Fibroblast of upper back skin (primary cell): ENCODE data around the gene TRERF1.
"Not testable (repeated sequence)": the region's sequence is repeated elsewhere in the genome, so short reads cannot be mapped to it uniquely, and the experiment has no call there.

Experiments used
- DNase-seq: peaks from one replicate; pipeline ENCODE4 v3.0.0-alpha.2; 2013

Gene TRERF1

DNA sequence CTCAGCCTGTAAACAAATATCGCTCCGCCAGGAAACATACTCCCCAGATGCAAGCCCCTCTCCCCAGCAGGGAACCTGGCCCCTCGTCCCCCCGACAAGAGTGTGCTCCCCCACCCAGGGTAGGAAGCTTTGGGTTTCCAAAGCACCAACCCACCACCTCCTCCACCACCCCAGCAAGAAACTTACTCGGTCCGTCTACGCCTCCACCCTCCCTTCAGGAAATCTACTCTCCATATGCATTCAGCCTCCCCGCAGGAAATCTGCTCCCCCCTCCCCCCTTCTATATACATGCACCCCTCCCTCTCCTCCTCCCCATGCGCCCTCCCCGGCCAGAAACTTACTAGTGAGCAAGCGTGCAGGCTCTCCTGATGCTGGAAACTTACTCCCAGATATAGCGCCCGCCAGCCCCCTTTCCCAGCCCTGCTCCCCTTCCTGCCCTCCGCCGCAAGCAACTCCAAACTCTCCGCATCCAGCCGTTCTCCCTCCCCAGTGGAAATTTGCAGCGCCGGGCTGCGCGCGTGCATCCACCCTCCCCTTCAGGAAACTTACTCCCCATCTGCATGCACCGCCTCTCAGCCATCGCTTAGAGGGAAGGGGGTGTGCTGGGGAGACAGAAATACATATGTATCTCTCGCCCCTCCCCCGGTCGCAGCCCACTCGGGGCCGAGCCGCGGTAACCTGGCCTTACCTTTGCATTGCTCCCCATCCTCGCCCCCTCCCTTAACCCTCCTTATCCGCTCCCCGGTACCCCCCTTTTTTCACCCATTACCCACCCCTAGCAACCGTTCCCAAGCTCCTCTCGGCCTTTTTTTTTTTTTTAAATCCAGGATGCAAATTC lies at the start of gene TRERF1:
TSS of gene TRERF1 (minus strand) at position 594 of the 838 bp plus-strand sequence. CDS start 182,336 bp downstream, outside the sequence.
- DNase-seq = peak; percentile 84

DNA sequence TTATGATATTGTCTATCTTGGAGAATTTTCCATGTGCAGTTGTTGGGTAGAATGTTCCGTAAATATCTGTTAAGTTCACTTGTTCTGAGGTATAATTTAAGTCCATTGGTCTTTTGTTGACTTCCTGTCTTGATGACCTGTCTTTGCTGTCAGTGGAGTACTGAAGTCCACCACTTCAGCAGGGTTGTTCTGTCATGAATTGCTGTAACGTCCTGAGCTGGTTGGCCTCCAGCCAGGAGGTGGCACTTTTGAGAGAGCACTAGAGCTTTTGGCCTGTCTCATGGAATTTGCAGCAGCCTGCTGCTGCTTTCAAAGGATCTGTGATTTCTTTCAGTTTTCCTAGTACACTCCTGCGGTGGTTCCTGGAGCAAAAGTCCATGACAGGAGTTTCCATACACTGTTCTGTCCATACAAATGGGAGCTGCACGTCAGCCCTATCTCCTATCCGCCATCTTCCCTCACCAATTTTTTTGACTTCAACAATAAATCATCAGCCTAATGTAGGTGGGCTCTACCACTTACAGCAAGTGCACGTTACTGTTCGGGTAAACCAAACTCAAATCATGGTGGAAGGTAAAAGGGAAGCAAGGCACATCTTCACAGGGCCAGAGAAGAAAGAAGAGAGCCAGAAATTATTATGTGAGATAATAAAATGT lies 46.9 kb upstream of the TRERF1 start:
- DNase-seq = no peak

DNA sequence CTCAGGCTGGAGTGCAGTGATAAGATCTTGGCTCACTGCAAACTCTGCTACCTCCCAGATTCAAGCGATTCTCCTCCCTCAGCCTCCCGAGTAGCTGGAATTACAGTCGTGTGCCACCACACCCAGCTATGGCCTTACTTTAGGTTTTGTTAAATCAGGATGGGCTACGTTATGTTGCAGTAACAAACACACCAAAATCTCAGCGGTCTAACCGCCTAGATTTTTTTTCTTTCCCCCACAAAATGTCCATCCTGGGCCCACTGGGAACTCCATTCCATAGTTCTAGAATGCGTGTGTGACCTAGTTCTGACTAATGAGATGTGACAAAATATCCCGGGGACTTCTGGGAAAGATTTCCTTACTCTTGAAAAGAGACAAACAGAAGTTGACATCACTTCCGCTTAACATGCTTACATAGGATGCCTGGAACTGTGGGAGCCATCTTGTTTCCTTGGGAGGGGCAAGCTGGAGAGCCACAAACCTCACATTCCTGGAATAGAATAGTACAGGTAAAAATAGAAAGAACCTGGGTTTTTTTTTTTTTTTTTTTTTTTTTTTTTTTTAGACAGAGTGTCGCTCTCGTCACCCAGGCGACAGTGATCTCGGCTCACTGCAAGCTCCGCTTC lies 42.3 kb upstream of the TRERF1 start:
- no peak for DNase-seq

- no peak for DNase-seq
These were observed 36.4 kb upstream of the TRERF1 start for GRCh38 chr6:42488129-42488528.

- no peak for DNase-seq
These were observed 32.5 kb upstream of the TRERF1 start for GRCh38 chr6:42484261-42484660.

DNA sequence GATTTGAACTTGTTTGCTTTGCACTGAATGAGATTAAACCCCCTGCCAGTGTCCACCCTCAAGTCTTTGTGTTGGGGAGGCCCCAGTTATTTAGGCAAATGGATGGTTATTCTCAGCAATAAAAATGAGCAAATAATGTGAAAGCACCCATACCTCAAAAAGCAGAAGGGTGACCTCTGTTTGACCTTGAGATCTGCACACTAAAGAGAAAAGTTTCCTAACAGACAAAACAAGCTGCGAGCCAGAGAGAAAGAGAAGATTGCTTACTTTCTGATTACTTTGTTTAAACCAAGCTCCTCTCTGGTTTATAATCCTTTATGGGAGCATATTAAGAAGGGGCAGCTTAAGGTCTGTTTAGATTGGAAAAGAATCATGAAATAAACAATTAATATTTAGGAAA lies 30.4 kb upstream of the TRERF1 start:
- DNase-seq = no peak

- DNase-seq = no peak
These were observed 20.0 kb upstream of the TRERF1 start for GRCh38 chr6:42471714-42472113.

GRCh38 chr6:42471142-42471541 lies 19.4 kb upstream of the TRERF1 start:
- DNase-seq = no peak

- no peak for DNase-seq
These were observed 16.5 kb upstream of the TRERF1 start for GRCh38 chr6:42468273-42468672.

DNA sequence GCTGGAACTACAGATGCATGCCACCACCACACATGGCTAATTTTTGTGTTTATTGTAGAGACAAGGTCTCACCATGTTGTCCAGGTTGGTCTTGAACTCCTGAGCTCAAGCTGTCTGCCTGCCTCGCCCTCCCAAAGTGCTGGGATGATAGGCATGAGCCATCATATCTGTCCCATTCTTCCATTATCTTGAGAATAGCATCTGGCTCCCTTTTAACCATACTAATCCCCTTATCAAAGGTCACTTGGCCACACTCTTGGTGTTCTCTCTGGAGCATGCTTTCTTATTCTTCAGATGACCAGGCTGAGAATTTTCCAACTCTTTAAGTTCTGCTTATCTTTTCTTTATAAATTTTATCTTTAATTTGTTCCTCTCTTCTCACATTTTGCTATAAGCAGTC lies 15.9 kb upstream of the TRERF1 start:
- DNase-seq = no peak

GRCh38 chr6:42466470-42466869 lies 14.7 kb upstream of the TRERF1 start:
- DNase-seq = not testable (repeated sequence)

- no peak for DNase-seq
These were observed 10.8 kb upstream of the TRERF1 start for GRCh38 chr6:42462474-42462972.

DNA sequence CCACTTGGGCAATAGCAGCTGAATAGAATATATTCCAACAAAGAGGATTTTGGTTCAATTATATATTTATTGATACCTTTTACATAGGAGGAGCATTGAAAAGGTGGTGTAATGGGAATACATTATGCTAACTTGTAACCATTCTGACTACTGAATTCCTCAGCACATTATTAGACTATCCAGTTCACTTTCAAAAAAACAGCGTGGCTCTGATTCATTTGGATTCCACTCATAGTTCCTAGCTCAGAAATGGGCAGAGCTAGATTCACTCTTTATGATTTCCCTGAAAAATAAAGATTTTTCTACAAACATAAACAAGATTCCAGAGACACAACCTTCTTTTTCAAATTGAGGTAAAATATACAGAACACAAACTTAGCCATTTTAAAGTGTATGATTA lies 9.2 kb upstream of the TRERF1 start:
- peak; percentile 30 for DNase-seq

DNA sequence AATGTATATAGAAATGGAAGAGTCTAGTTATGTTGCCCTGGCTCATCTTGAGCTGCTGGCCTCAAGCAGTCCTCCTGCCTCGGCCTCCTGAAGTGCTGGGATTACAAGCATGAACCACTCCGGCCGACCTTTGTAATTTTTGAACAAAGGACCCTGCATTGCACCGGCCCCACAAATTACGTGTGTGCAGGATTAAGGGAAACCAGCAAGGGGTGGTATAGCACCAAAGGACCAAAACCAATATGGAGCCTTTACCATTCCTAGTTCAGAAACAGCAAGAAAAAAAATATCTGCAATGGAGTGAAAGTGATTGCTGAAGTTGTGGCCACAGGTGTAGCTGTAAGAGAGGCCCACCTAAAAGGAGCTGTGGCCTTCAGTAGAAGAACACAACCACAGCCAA lies 8.2 kb upstream of the TRERF1 start:
- no peak for DNase-seq

- no peak for DNase-seq
These were observed 2.7 kb upstream of the TRERF1 start for GRCh38 chr6:42454428-42454791.

DNA sequence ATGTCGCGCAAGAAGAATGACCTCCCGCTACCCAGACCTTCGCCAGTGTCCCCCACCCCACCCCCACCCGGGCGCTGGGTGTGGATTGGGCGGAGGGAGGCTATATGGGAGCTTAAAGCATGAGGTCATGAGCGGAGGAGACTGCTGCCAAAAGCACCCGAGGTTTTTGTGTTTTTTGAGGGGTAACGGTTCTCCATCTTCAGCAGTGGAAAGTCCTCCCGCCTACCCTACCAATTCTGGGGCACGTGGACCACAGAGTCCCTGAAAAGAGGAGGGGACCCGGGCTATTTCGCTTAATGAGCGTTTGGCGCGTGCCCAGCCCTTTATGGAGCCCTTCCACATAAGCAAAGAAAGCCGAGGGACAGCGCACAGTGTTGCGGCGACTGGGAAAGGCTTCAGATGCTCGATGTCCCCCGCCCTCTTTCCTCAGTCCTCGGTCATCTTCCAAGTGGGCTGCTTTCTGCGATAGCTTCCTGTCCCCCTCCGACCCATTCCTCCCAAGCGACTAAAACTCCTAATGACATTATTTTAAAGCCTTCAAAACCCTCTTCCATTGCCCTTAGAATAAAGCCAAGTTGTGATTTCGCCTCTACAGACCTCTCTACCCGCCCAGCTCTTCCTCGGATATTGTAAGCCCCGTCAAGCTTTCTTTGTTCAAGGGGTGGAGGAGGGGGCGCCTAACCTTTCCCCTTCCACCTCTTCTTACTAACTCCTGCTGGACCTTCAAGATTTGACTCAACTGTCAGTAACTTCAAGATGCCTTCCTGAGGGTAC lies 2.1 kb upstream of the TRERF1 start:
- peak; percentile 51 for DNase-seq

GRCh38 chr6:42453031-42453653 lies 1.4 kb upstream of the TRERF1 start:
- DNase-seq = peak; percentile 93

- DNase-seq = peak; percentile 82
These were observed 675 bp upstream of the TRERF1 start for GRCh38 chr6:42452171-42453030.

DNA sequence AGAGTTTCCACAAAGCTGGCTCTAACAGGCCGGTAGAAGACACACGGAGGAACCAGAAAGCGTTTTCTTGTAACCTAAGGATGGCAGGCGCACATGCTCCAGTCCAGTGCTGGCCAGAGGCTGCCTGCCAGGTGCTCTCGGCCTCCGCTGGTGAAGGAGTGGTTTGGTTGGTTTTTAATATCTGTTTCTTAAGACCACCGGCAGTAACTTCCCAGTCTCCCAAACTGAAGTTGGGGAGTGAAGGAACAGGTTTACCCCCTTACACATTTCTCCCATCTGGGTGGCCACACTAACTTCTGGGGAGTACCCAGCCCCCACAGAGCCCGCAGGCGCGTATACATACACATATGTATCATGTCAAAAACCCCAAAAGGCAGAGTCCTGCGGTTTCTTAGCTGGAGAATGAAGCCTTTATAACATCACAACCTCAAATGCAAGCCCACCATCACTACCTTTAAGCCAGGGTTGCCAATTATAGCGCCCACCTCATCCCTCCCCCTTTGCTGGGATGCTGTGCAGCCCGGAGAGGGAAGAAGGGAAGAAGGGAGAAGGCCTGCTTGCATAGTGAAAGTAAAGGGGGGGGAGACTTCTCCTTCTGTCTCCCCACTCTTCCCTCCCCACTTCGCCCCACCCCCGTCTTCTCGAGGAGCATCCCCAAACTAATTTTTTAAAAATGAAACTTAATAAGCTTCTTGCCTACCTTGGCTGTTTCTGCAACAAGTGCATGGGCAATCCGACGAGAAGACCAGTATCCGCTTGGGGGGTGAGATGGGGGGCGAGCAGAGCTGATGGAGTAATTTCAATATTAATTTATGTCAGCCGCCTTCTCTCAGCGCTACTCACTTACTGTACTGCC lies 1.0 kb downstream of the TRERF1 start:
- no peak for DNase-seq

- DNase-seq = no peak
These were observed 1.7 kb downstream of the TRERF1 start for GRCh38 chr6:42449917-42450476.
